Liver (tissue), 9 donors: ENCODE measurements around the gene PTPRN. TPM values are rescaled to one million over a fixed set of nuclear protein-coding genes. Genes with fewer than 3 reads are reported as not detected.

Experiments used
- DNase-seq: peaks from one replicate; pipeline ENCODE4 v3.0.0-alpha.2; 2017; ENCODE audit warnings: low spot score
- H3K27ac ChIP-seq, 2 donors: one replicate each; pipeline ENCODE4 v1.7.0; 2013; ENCODE audit warnings: inconsistent platforms in 2 of 2, low read length in 2 of 2, control low read depth in 1 of 2, low read depth in 1 of 2, mild to moderate bottlenecking in 1 of 2
- H3K27me3 ChIP-seq, 4 donors: one replicate each; pipeline versions ENCODE4 v1.6.1 to v1.7.0; 2013; ENCODE audit warnings: low read length in 3 of 4, inconsistent platforms in 1 of 4, mild to moderate bottlenecking in 1 of 4, moderate library complexity in 1 of 4; ENCODE audit not compliant: control insufficient read depth in 4 of 4, insufficient read depth in 4 of 4
- H3K36me3 ChIP-seq, 4 donors: one replicate each; pipeline versions ENCODE4 v1.6.1 to v1.7.0; 2013; ENCODE audit warnings: low read length in 3 of 4, mild to moderate bottlenecking in 3 of 4, low read depth in 1 of 4, moderate library complexity in 1 of 4; ENCODE audit not compliant: control insufficient read depth in 4 of 4, insufficient read depth in 3 of 4
- H3K4me1 ChIP-seq, 4 donors: one replicate each; pipeline versions ENCODE4 v1.6.1 to v1.7.0; 2013; ENCODE audit warnings: low read length in 3 of 4, mild to moderate bottlenecking in 3 of 4, moderate library complexity in 1 of 4; ENCODE audit not compliant: control insufficient read depth in 4 of 4, insufficient read depth in 4 of 4
- H3K4me3 ChIP-seq, 3 donors: one replicate each; pipeline versions ENCODE4 v1.6.1 to v1.7.0; 2013; ENCODE audit warnings: low read length in 3 of 3, control low read depth in 1 of 3, low read depth in 1 of 3, mild to moderate bottlenecking in 1 of 3
- H3K9ac ChIP-seq, 2 donors: one replicate each; pipeline ENCODE4 v1.7.0; 2013; ENCODE audit warnings: low read length in 2 of 2, mild to moderate bottlenecking in 2 of 2, moderate library complexity in 2 of 2, control low read depth in 1 of 2, low read depth in 1 of 2
- H3K9me3 ChIP-seq, 4 donors: one replicate each; pipeline versions ENCODE4 v1.6.1 to v1.7.0; 2013; ENCODE audit warnings: low read length in 3 of 4; ENCODE audit not compliant: control insufficient read depth in 4 of 4
- ATF3 ChIP-seq: IDR thresholded peaks from 2 replicates; pipeline ENCODE4 v1.6.1; 2016; ENCODE audit warnings: antibody characterized with exemption
- FOXA1 ChIP-seq: IDR thresholded peaks from 2 replicates; pipeline ENCODE4 v1.6.1; 2016; ENCODE audit warnings: antibody characterized with exemption
- FOXA2 ChIP-seq: IDR thresholded peaks from 2 replicates; pipeline ENCODE4 v1.6.1; 2016; ENCODE audit warnings: antibody characterized with exemption
- GABPA ChIP-seq, 2 donors: IDR thresholded peaks in 1 of 2; conservative IDR thresholded peaks in 1 of 2; 2 replicates each; pipeline ENCODE4 v1.6.1; 2016; ENCODE audit warnings: antibody characterized with exemption in 2 of 2, mild to moderate bottlenecking in 1 of 2, moderate library complexity in 1 of 2
- HNF4A ChIP-seq, 2 donors: conservative IDR thresholded peaks; 2 replicates each; pipeline ENCODE4 v1.6.1; 2016; ENCODE audit warnings: antibody characterized with exemption in 2 of 2, mild to moderate bottlenecking in 2 of 2
- HNF4G ChIP-seq: IDR thresholded peaks from 2 replicates; pipeline ENCODE4 v1.6.1; 2016; ENCODE audit warnings: antibody characterized with exemption
- JUND ChIP-seq, 2 donors: IDR thresholded peaks; 2 replicates each; pipeline ENCODE4 v1.6.1; 2016; ENCODE audit warnings: antibody characterized with exemption in 2 of 2
- NR2F2 ChIP-seq: IDR thresholded peaks from 2 replicates; pipeline ENCODE4 v1.6.1; 2016; ENCODE audit warnings: antibody characterized with exemption
- RAD21 ChIP-seq, 2 donors: IDR thresholded peaks; 2 replicates each; pipeline ENCODE4 v1.6.1; 2016; ENCODE audit warnings: antibody characterized with exemption in 2 of 2, mild to moderate bottlenecking in 2 of 2
- RXRA ChIP-seq, 2 donors: IDR thresholded peaks; 2 replicates each; pipeline ENCODE4 v1.6.1; 2017 to 2018; ENCODE audit warnings: antibody characterized with exemption in 2 of 2, mild to moderate bottlenecking in 1 of 2
- SP1 ChIP-seq: IDR thresholded peaks from 2 replicates; pipeline ENCODE4 v1.6.1; 2018; ENCODE audit warnings: antibody characterized with exemption, mild to moderate bottlenecking
- TAF1 ChIP-seq: conservative IDR thresholded peaks from 2 replicates; pipeline ENCODE4 v1.6.1; 2016; ENCODE audit warnings: antibody characterized with exemption, mild to moderate bottlenecking
- YY1 ChIP-seq: IDR thresholded peaks from 2 replicates; pipeline ENCODE4 v1.6.1; 2016; ENCODE audit warnings: antibody characterized with exemption, mild to moderate bottlenecking
- WGBS: extraction: QIAGEN DNeasy Blood & Tissue Kit; methylation state at CpG from one replicate; pipeline ENCODE4 v1.1.7; 2013; 5-methylcytosine and 5-hydroxymethylcytosine counted together
- polyA plus RNA-seq, 2 donors: library from polyadenylated mRNA; stranded (reverse) in 1 of 2; unstranded in 1 of 2; fragments of 200-250 nt in 1 of 2; fragments of >200 nt in 1 of 2; fragmentation: Nextera tagmentation in 1 of 2; extraction: Ambion mirVana in 1 of 2; gene quantifications; one replicate each; pipeline versions ENCODE4 v1.2.1 to v1.2.3, GENCODE V29; 2013 to 2015
- total RNA-seq, 2 donors: library from RNA; depleted of rRNA; stranded (reverse); fragments of >200 nt; gene quantifications; one replicate each; pipeline ENCODE4 v1.2.3, GENCODE V29; 2014
- TF ChIP-seq, protein P1 (sequence below): IDR thresholded peaks from 2 replicates; pipeline ENCODE4 v1.6.1; 2016; ENCODE audit warnings: antibody characterized with exemption
- TF ChIP-seq, protein P2 (sequence below): IDR thresholded peaks from 2 replicates; pipeline ENCODE4 v1.6.1; 2016; ENCODE audit warnings: antibody characterized with exemption
- TF ChIP-seq, protein P3 (sequence below): IDR thresholded peaks from 2 replicates; pipeline ENCODE4 v1.6.1; 2016; ENCODE audit warnings: antibody characterized with exemption, mild to moderate bottlenecking
- donor health status: healthy.
- donor health status: healthy.
- donor health status: healthy.
- donor health status: healthy.
- donor health status: healthy.

PTPRN gene
- total and polyA plus RNA-seq, 4 donors = 2.2 TPM; not detected in 3

DNA sequence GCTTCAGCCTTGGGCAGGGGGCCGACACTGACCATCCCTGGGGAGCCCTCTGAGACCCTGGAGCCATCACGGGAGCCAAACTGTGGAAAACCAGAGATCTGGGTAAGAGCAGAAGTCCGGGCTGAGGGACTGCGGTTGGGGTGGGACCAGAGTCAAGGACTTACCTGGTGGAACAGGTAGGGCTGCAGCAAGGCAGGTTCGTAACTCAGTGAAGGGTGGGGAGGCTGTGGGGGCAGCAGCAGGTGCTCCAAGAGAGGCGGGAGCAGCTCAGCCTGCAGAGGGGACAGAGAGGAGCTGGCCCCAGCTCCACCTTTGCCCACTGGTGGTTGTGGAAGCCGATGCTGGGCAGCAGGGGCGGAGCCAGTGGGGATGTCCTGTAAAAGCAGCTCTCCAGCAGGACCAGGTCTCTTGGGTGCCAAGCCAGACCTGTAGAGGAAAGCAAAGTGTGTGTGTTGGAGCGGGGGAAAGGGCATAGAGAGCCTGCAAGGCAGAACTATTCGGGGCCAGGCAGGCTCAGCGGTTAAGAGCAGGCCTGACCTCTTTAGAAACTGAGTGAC is 6.7 kb downstream of the PTPRN start:
- no peak for TF ChIP-seq TAF1
- no peak for TF ChIP-seq ATF3
- TF ChIP-seq, protein P1, sequence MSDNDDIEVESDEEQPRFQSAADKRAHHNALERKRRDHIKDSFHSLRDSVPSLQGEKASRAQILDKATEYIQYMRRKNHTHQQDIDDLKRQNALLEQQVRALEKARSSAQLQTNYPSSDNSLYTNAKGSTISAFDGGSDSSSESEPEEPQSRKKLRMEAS = no peak
- TF ChIP-seq HNF4A (conservative IDR thresholded peaks at IDR 0.05) = no peak
- TF ChIP-seq SP1 = no peak
- TF ChIP-seq RXRA (IDR thresholded peaks at IDR 0.05) = no peak
- no peak for TF ChIP-seq FOXA1
- no peak for TF ChIP-seq NR2F2
- no peak for TF ChIP-seq FOXA2
- no peak for TF ChIP-seq GABPA (IDR thresholded peaks at IDR 0.05 in 1 of 2, conservative IDR thresholded peaks at IDR 0.05 in 1 of 2)
- TF ChIP-seq, protein P2, sequence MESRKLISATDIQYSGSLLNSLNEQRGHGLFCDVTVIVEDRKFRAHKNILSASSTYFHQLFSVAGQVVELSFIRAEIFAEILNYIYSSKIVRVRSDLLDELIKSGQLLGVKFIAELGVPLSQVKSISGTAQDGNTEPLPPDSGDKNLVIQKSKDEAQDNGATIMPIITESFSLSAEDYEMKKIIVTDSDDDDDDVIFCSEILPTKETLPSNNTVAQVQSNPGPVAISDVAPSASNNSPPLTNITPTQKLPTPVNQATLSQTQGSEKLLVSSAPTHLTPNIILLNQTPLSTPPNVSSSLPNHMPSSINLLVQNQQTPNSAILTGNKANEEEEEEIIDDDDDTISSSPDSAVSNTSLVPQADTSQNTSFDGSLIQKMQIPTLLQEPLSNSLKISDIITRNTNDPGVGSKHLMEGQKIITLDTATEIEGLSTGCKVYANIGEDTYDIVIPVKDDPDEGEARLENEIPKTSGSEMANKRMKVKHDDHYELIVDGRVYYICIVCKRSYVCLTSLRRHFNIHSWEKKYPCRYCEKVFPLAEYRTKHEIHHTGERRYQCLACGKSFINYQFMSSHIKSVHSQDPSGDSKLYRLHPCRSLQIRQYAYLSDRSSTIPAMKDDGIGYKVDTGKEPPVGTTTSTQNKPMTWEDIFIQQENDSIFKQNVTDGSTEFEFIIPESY = no peak
- TF ChIP-seq YY1 = no peak
- TF ChIP-seq RAD21 (IDR thresholded peaks at IDR 0.05) = no peak
- Histone ChIP-seq H3K36me3 (no peaks in the 10 kb centered on the region), H3K9ac (no peak overlapping the region), H3K27me3 (no peaks in the 10 kb centered on the region), H3K9me3 (no peaks in the 10 kb centered on the region), H3K4me1 (peaks cover 0 to 3% (median 1%) of the 10 kb centered on the region in 4 donors), H3K27ac (no peak overlapping the region), H3K4me3 (no peak overlapping the region)
- DNase-seq = peak; percentile 27
- 61% methylated on average over 11 of the region's 11 CpGs for WGBS

GRCh38 chr2:219300022-219300421 is 9.2 kb downstream of the PTPRN start:
- H3K36me3 ChIP-seq = no peaks in the 10 kb centered on the region
- 71% methylated on average over 5 of the region's 5 CpGs for WGBS
- H3K27me3 ChIP-seq = no peaks in the 10 kb centered on the region
- TF ChIP-seq NR2F2 (no peak), JUND (IDR thresholded peaks at IDR 0.05) (no peak), RXRA (IDR thresholded peaks at IDR 0.05) (no peak), SP1 (no peak), TAF1 (no peak), HNF4G (no peak), YY1 (no peak)
- TF ChIP-seq, protein P3, sequence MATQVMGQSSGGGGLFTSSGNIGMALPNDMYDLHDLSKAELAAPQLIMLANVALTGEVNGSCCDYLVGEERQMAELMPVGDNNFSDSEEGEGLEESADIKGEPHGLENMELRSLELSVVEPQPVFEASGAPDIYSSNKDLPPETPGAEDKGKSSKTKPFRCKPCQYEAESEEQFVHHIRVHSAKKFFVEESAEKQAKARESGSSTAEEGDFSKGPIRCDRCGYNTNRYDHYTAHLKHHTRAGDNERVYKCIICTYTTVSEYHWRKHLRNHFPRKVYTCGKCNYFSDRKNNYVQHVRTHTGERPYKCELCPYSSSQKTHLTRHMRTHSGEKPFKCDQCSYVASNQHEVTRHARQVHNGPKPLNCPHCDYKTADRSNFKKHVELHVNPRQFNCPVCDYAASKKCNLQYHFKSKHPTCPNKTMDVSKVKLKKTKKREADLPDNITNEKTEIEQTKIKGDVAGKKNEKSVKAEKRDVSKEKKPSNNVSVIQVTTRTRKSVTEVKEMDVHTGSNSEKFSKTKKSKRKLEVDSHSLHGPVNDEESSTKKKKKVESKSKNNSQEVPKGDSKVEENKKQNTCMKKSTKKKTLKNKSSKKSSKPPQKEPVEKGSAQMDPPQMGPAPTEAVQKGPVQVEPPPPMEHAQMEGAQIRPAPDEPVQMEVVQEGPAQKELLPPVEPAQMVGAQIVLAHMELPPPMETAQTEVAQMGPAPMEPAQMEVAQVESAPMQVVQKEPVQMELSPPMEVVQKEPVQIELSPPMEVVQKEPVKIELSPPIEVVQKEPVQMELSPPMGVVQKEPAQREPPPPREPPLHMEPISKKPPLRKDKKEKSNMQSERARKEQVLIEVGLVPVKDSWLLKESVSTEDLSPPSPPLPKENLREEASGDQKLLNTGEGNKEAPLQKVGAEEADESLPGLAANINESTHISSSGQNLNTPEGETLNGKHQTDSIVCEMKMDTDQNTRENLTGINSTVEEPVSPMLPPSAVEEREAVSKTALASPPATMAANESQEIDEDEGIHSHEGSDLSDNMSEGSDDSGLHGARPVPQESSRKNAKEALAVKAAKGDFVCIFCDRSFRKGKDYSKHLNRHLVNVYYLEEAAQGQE = no peak
- TF ChIP-seq, protein P2 = no peak
- TF ChIP-seq, protein P1 = no peak
- no peak overlapping the region for H3K9ac ChIP-seq
- H3K4me1 ChIP-seq = peaks cover 0 to 5% (median 3%) of the 10 kb centered on the region in 4 donors
- no peak overlapping the region for H3K4me3 ChIP-seq
- no peak overlapping the region for H3K27ac ChIP-seq
- no peaks in the 10 kb centered on the region for H3K9me3 ChIP-seq
- DNase-seq = peak; percentile 28
